ENCODE data around the gene CMSS1.

CMSS1 gene

DNA sequence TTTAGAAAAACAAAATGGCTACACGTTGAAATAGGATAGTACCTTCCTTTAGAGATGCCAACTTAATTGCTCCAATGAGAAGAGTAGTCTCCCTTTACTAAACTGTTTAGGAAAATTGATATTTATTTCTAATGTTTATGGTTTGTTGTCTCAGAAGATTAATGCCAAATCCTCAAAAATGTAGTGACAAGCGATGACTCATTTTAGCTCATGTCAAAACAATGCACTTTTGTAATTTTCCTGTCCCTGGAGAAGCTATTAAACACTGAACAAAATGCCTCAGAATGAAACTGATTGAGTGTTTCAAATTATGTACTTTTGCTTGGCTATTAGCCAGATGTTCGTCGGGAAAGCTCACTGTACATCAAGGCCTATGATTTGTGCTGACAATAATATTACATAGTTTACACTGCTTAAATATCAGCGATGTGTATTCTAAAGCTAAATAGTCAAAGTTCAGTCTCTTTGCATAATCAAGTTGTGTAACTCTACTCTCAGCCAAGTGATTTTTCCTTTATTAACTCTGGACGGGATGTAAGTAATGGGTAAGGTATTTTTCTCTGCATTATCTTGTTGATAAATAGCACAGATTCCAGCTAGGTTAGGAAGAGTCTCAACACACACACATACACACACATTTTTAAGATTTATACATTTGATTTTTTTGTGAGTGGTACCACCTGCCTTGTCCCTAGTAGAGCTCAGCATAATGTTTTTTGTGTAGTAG lies 83.7 kb downstream of the CMSS1 start:
- ATAC-seq (replicated peaks): no peak
- Mint-ChIP-seq H3K4me1 (peaks cover 12 to 17% of the 10 kb centered on the region in 2 donors), H3K36me3 (peaks cover 3 to 9% of the 10 kb centered on the region in 2 donors), H3K27me3 (no peaks in the 10 kb centered on the region), H3K27ac (no peak overlapping the region), H3K9me3 (no peaks in the 10 kb centered on the region), H3K4me3 (no peak overlapping the region)
- DNase-seq: no peak

DNA sequence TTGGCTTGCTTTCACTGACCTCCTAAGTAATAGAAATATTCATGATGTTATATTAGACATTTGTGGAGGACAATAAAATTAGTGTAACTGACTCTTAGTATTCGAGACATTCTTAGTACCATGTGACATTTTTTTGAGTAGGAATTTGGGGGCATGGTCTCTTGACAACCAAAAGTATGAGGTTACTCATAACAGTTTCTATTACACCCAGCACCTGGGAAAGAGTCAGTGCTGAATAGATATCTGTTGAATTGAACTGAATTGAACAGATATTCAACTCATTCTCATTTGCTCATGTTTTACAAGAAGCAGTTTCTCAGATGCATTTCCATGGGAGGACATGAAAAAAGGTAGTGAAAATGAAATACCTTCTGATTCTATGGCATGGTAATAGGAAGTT lies 84.4 kb downstream of the CMSS1 start:
- peaks cover 3 to 9% of the 10 kb centered on the region in 2 donors for H3K36me3 Mint-ChIP-seq
- H3K4me3 Mint-ChIP-seq: no peak overlapping the region
- H3K27me3 Mint-ChIP-seq: no peaks in the 10 kb centered on the region
- H3K9me3 Mint-ChIP-seq: no peaks in the 10 kb centered on the region
- peaks cover 11 to 16% of the 10 kb centered on the region in 2 donors for H3K4me1 Mint-ChIP-seq
- DNase-seq (no peak), ATAC-seq (replicated peaks) (peak in 1 of 2 donors; percentile 29)
- H3K27ac Mint-ChIP-seq: no peak overlapping the region

GRCh38 chr3:99903869-99904268 lies 86.2 kb downstream of the CMSS1 start:
- H3K27me3 Mint-ChIP-seq: no peaks in the 10 kb centered on the region
- DNase-seq: no peak
- no peaks in the 10 kb centered on the region for H3K9me3 Mint-ChIP-seq
- H3K4me1 Mint-ChIP-seq: peaks cover 14 to 21% of the 10 kb centered on the region in 2 donors
- no peak overlapping the region for H3K4me3 Mint-ChIP-seq
- H3K36me3 Mint-ChIP-seq: peaks cover 7 to 15% of the 10 kb centered on the region in 2 donors
- no peak overlapping the region for H3K27ac Mint-ChIP-seq
- no peak for ATAC-seq (replicated peaks)

DNA sequence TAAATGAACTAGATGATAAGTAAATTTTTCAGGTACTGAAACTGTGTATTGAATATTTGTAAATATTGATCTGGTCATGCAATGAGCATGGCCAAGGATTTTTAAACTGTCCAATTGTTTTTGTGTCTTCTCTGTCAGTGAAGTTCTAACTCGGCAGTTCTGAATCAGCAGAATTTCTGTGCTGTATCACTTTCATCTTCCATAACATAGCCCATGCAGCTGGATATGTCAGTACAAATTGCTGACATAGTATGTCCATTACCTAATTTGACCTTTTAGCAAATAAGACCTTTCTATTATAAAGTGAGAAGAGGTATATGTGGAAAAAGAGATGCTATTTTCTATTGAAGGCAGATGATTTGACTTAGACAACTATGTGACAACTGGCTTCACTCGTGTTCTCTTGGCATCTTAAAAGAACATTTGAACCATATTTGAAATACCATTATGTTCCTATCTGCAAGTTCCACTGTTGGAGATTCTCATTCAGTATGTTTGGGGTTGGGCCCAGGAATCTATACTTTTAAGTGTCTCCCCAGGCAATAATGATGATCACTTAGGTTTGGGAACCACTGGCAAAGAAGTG lies 90.4 kb downstream of the CMSS1 start:
- ATAC-seq (replicated peaks) (no peak), DNase-seq (no peak)
- H3K27ac Mint-ChIP-seq: no peak overlapping the region
- H3K27me3 Mint-ChIP-seq: no peaks in the 10 kb centered on the region
- peaks cover 14 to 18% of the 10 kb centered on the region in 2 donors for H3K4me1 Mint-ChIP-seq
- H3K36me3 Mint-ChIP-seq: peaks cover 8 to 27% of the 10 kb centered on the region in 2 donors
- no peak overlapping the region for H3K4me3 Mint-ChIP-seq
- H3K9me3 Mint-ChIP-seq: peaks cover 0 to under 1% of the 10 kb centered on the region in 2 donors

DNA sequence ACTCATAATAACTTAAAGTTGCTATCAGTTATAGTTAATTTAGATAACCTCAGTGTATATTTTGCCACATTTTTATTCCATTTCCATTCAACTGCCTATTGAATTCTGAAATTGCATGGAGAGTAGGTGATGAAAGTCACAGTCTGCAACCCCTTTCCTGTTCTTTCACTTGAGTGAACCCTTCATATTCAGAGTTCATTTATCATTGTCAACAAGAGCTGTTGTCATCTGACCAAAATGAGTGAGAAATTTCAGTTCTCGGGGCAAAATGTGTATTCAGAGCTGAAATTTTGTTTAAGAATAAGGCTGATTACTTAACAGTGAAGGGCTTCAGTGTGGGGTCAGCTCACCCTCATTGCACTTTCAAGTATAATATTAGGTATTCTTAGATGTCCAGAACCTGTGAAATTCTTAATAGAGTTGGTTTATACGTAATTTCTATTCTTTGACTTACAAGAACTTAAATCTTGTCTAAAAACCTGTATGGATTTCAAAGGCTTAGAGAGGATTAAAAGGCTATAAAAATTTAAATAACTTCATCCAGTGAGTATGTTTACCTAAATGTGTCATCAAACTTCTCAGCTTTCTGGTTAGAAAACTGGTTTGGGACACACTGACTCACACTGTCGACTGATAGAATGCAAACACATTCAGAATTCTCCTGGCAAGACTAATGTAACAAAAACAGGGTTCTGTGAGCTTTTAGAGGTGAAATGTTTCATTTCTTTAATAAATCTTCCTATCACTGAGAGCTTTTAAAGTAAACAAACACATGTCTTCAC lies 92.2 kb downstream of the CMSS1 start:
- H3K4me1 Mint-ChIP-seq: peaks cover 13 to 18% of the 10 kb centered on the region in 2 donors
- no peak overlapping the region for H3K4me3 Mint-ChIP-seq
- H3K9me3 Mint-ChIP-seq: peaks cover 0 to 3% of the 10 kb centered on the region in 2 donors
- ATAC-seq (replicated peaks) (no peak), DNase-seq (no peak)
- no peak overlapping the region for H3K27ac Mint-ChIP-seq
- no peaks in the 10 kb centered on the region for H3K27me3 Mint-ChIP-seq
- peaks cover 13 to 29% of the 10 kb centered on the region in 2 donors for H3K36me3 Mint-ChIP-seq

DNA sequence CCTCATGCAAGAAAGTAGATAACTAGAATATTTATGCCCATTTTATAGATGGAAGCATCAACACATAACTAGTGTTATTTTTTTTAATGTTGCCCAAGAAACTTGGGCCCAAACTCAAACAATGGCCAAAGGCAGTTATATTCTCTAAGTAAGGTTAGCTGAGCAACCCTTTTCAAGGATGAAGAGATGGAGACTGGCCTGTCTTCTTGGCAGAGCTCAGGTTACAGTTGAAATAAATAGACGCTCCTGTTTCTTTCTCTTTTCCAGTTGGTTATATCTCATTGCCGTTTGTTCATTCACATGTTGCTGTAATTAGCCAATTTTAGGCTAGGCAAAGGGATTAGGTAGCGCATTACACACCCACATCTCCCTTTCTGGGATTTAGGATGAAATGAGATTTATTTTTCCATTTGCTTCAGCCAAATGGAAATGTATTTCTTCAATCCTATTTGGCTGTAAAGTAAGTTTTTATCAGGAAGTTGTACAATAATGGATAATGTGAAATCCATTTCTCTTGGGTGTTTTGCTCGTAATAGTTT lies 93.2 kb downstream of the CMSS1 start:
- DNase-seq (no peak), ATAC-seq (replicated peaks) (no peak)
- Mint-ChIP-seq H3K4me3 (no peak overlapping the region), H3K27ac (no peak overlapping the region), H3K9me3 (peaks cover 0 to 3% of the 10 kb centered on the region in 2 donors), H3K4me1 (peaks cover 9 to 14% of the 10 kb centered on the region in 2 donors), H3K27me3 (no peaks in the 10 kb centered on the region), H3K36me3 (peaks cover 13 to 28% of the 10 kb centered on the region in 2 donors)

DNA sequence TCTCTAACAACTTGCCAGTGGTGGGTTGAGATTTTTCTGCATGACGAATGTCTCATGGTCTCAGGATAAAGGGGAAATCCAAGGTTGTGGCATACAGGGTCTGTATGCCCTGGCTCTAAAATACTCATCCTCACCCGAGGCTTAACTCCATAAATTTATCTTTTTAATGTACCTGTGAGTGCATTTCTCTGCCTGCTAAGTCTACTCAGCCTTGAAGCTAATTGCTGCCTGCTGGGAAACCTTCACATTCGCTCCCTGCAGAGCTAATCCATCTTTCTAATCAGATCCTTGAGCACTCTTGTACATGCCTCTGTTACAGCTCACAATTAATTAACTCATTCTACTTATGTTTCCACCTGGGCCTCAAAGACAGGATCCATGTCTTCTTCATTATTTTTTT lies 93.8 kb downstream of the CMSS1 start:
- peaks cover 13 to 30% of the 10 kb centered on the region in 2 donors for H3K36me3 Mint-ChIP-seq
- DNase-seq (no peak), ATAC-seq (replicated peaks) (no peak)
- no peak overlapping the region for H3K4me3 Mint-ChIP-seq
- H3K27me3 Mint-ChIP-seq: no peaks in the 10 kb centered on the region
- peaks cover 9 to 14% of the 10 kb centered on the region in 2 donors for H3K4me1 Mint-ChIP-seq
- peaks cover 0 to 3% of the 10 kb centered on the region in 2 donors for H3K9me3 Mint-ChIP-seq
- no peak overlapping the region for H3K27ac Mint-ChIP-seq

DNA sequence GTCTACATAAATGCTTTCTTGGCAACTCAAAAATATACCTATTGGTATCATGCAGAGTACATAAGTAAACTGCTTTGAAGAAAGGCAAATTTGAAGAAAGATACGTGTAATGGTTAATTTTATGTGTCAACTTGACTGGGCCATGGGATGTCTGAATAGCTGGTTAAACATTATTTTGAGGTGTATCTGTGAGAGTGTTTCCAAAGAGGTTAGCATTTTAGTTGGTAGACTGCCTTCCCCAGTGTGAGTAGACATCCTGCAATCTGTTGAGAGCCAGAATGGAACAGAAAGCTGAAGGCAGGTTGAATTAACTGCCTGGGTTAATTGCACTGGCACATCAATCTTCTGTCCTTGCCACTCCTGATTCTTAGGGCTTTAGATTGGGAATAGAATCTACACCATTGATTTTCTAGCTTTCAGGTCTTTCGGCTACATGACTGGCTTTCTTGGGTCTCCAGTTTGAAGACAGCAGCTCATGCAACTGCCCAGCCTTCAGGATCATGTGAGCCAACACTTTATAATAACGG lies 98.3 kb downstream of the CMSS1 start:
- DNase-seq (no peak), ATAC-seq (replicated peaks) (no peak)
- Mint-ChIP-seq H3K36me3 (peaks cover 12 to 31% of the 10 kb centered on the region in 2 donors), H3K27ac (no peak overlapping the region), H3K9me3 (peaks cover 0 to 3% of the 10 kb centered on the region in 2 donors), H3K4me3 (no peak overlapping the region), H3K4me1 (peaks cover 8 to 11% of the 10 kb centered on the region in 2 donors), H3K27me3 (no peaks in the 10 kb centered on the region)

DNA sequence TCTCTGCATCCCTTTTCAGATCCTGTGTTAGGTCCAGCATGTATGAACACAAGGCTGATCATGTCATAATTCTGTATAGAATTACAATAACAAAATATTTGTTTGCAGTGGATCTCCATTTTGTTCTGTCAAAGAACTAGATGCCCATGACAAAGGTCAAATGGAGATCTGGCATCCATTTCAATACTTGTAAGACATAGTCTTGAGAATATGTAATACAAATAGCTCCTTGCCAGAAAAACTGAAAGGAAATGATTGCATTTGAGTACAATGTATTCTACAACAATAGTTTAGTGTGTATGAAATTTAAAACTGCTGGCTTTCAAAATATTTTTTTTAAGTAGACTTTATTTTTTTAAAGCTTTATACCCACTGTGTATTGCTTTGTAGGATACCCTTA lies 101.1 kb downstream of the CMSS1 start:
- ATAC-seq (replicated peaks) (no peak), DNase-seq (no peak)
- no peaks in the 10 kb centered on the region for H3K27me3 Mint-ChIP-seq
- no peak overlapping the region for H3K4me3 Mint-ChIP-seq
- H3K36me3 Mint-ChIP-seq: peaks cover 10 to 26% of the 10 kb centered on the region in 2 donors
- H3K27ac Mint-ChIP-seq: no peak overlapping the region
- peaks cover 14% of the 10 kb centered on the region in 2 donors for H3K4me1 Mint-ChIP-seq
- H3K9me3 Mint-ChIP-seq: peaks cover 3% of the 10 kb centered on the region in 2 donors

- Mint-ChIP-seq H3K27ac (no peak overlapping the region), H3K4me3 (no peak overlapping the region), H3K36me3 (peaks cover 7 to 28% of the 10 kb centered on the region in 2 donors), H3K4me1 (peaks cover 12 to 14% of the 10 kb centered on the region in 2 donors), H3K9me3 (peaks cover 3% of the 10 kb centered on the region in 2 donors), H3K27me3 (no peaks in the 10 kb centered on the region)
- DNase-seq (no peak), ATAC-seq (replicated peaks) (no peak)
Observed at GRCh38 chr3:99919694-99920093, 102.0 kb downstream of the CMSS1 start.

- peaks cover 3% of the 10 kb centered on the region in 2 donors for H3K9me3 Mint-ChIP-seq
- H3K27me3 Mint-ChIP-seq: no peaks in the 10 kb centered on the region
- peaks cover 10 to 30% of the 10 kb centered on the region in 2 donors for H3K36me3 Mint-ChIP-seq
- peaks cover 12 to 14% of the 10 kb centered on the region in 2 donors for H3K4me1 Mint-ChIP-seq
- no peak overlapping the region for H3K27ac Mint-ChIP-seq
- peak; percentile 29 to 38 for ATAC-seq (replicated peaks)
- no peak for DNase-seq
- no peak overlapping the region for H3K4me3 Mint-ChIP-seq
Observed at GRCh38 chr3:99920481-99921376, 103.1 kb downstream of the CMSS1 start.

DNA sequence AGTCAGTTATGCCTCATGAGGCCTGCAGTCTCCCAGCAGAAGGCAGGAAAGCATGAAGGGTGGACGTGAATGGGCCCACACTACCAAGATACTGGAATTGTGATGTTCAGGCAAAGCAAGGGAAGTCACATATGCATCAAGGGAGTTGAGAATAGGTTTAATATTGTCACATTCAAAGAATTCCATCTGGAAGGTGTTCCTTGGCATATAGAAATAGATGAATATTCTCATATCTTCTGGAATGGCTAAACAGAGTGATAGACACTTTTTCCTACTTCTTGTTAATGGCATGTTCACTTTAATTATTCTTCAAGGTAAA lies 103.7 kb downstream of the CMSS1 start:
- H3K4me3 Mint-ChIP-seq: no peak overlapping the region
- H3K27me3 Mint-ChIP-seq: no peaks in the 10 kb centered on the region
- H3K36me3 Mint-ChIP-seq: peaks cover 10 to 27% of the 10 kb centered on the region in 2 donors
- H3K9me3 Mint-ChIP-seq: peaks cover 3% of the 10 kb centered on the region in 2 donors
- no peak for DNase-seq
- H3K4me1 Mint-ChIP-seq: peaks cover 12 to 14% of the 10 kb centered on the region in 2 donors
- no peak for ATAC-seq (replicated peaks)
- no peak overlapping the region for H3K27ac Mint-ChIP-seq

DNA sequence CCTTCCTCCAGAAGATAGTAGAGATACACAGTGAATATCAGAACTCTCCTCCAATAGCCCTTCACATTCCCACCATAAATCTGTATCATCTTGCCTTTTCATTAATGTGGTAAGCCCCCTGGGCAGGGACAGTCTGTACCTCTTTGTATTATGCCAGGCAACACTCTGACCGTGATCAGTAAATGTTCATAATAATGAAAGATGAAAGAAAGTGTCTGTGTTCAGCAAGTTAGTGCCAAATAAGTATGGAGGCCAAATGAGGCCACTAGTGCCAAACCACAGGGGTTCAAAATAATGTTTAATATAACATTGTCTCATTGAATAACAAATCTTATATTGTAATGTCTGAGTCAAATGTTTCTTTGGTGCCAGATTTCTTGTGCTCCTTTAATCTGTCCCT lies 104.3 kb downstream of the CMSS1 start:
- no peaks in the 10 kb centered on the region for H3K27me3 Mint-ChIP-seq
- no peak for DNase-seq
- peaks cover 3% of the 10 kb centered on the region in 2 donors for H3K9me3 Mint-ChIP-seq
- no peak overlapping the region for H3K4me3 Mint-ChIP-seq
- H3K27ac Mint-ChIP-seq: no peak overlapping the region
- peaks cover 10 to 27% of the 10 kb centered on the region in 2 donors for H3K36me3 Mint-ChIP-seq
- H3K4me1 Mint-ChIP-seq: peaks cover 12 to 14% of the 10 kb centered on the region in 2 donors
- no peak for ATAC-seq (replicated peaks)

Measured in stimulated activated naive B cell treated with anti-CD40 and anti-IgM and Interleukin-4, amounts not matched to agents 10 μg/mL and 1 μg/mL and 100 μg/mL, for 72 hours (primary cell).